Activated CD4-positive, alpha-beta T cell treated with anti-CD3 and anti-CD28 coated beads for 36 hours (primary cell): ENCODE results near the gene COL28A1. TPM values are rescaled to one million over a fixed set of nuclear protein-coding genes. Genes with fewer than 3 reads are reported as not detected.
A peak's percentile ranks its signal among the peaks of the same experiment; 100 is the strongest.
"Not testable (repeated sequence)": the region's sequence is repeated elsewhere in the genome, so short reads cannot be mapped to it uniquely, and the experiment has no call there.

ENCODE experiments used
- ATAC-seq: fragments of 200-7000 bp; cut with Tn5 transposase; one replicate; pipeline ENCODE4 v1.10.0; 2021; ENCODE audit warnings: mild to moderate bottlenecking, moderate library complexity
- CTCF ChIA-PET: fragments of 350-600 bp; sonication (Branson Sonifier 250); formaldehyde crosslinking; loops from one replicate; lab custom pipeline; 2021; ENCODE audit warnings: antibody characterized with exemption; lab: Charles Lee
- POLR2A ChIA-PET: fragments of 350-600 bp; sonication (Branson Sonifier 250); formaldehyde crosslinking; loops from one replicate; lab custom pipeline; 2021; ENCODE audit warnings: antibody characterized with exemption, inconsistent platforms; lab: Charles Lee
- DNase-seq: peaks from one replicate; pipeline ENCODE4 v3.0.0-alpha.2; 2020
- H3K27ac Mint-ChIP-seq: one replicate; pipeline ENCODE4 v1.8.0; 2021; ENCODE audit warnings: mixed read lengths
- H3K27me3 Mint-ChIP-seq: one replicate; pipeline ENCODE4 v1.8.0; 2021; ENCODE audit warnings: mixed read lengths
- H3K36me3 Mint-ChIP-seq: one replicate; pipeline ENCODE4 v1.8.0; 2021; ENCODE audit warnings: low read depth, mixed read lengths
- H3K4me1 Mint-ChIP-seq: one replicate; pipeline ENCODE4 v1.8.0; 2021; ENCODE audit warnings: mixed read lengths
- H3K4me3 Mint-ChIP-seq: one replicate; pipeline ENCODE4 v1.8.0; 2021; ENCODE audit warnings: mild to moderate bottlenecking, moderate library complexity, mixed read lengths
- H3K9me3 Mint-ChIP-seq: one replicate; pipeline ENCODE4 v1.8.0; 2021; ENCODE audit warnings: low read depth, mixed read lengths
- intact Hi-C, 2 experiments: fragments of 100-400 bp; cut with DNase I in 1 of 2; cut with micrococcal nuclease in 1 of 2; formaldehyde crosslinking; loops; one replicate each; pipeline versions ENCODE4 v1.14.2 to v1.15.1; 2022 to 2024; cut with DNase I, micrococcal nuclease
- total RNA-seq, 2 experiments: library from RNA; stranded (reverse); gene quantifications; one replicate each; pipeline ENCODE4 v1.2.3, GENCODE V29; 2021

The COL28A1 gene
- total RNA-seq, 2 experiments from 2014 or later, result not detected

DNA sequence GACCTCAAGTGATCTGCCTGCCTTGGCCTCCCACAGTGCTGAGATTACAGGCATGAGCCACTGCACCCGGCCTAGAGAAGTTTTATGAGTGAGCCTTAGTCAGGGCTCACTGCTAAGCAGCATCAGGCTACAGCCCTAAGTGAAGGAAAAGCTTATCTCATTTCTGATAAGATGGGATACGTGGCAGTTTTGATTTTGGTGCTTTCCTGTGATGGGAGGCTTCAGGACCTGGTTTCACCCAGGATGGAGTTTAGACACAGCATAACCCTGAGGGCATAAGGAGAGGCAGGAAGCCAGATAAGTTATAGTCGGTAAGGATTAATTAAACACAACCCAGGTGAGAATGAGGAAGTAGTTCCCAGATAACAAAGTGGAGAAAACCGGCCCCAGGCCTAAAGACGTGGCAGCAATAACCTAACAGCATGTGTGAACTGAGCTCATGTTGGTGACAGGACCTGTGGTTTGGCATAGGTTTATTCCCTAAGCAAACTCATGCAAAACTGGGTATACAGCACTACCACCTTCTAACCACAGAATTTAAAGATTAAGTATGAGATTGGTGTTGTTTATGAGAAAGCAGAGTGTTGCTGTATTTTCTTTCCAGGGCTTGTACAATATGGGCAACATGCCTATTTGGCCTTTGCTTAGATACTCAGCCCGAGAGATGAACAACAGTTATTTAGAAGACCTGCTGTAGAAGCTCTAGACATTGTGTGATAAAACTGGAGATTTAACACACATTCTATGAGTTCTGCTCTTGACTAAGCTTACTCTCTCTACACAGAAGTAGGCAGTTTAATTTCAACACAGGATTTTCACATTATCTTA, 119.4 kb downstream of the COL28A1 start:
- H3K36me3 Mint-ChIP-seq, result no peaks in the 10 kb centered on the region
- POLR2A ChIA-PET, result interaction anchor here (0.6 to 0.9 kb wide), 6 partner anchors 26 to 357 kb away, joined by 3 to 4 read pairs (median 3); no protein-coding TSS in a partner anchor
- H3K4me1 Mint-ChIP-seq, result peaks cover 14% of the 10 kb centered on the region
- ATAC-seq, result peak; percentile 88
- intact Hi-C loops, result loop anchor here (1.0 to 5.0 kb wide), 2 partner anchors 234 to 314 kb away; partner anchors contain the start of gene C1GALT1 (in 1 of the 2)
- no peak overlapping the region for H3K4me3 Mint-ChIP-seq
- H3K9me3 Mint-ChIP-seq, result no peaks in the 10 kb centered on the region
- no peaks in the 10 kb centered on the region for H3K27me3 Mint-ChIP-seq
- peak overlapping the region; percentile 89 for H3K27ac Mint-ChIP-seq
- peak; percentile 55 for DNase-seq
- CTCF ChIA-PET, result interaction anchor here (0.5 to 1.6 kb wide), 9 partner anchors 9 to 889 kb away, joined by 3 to 5 read pairs (median 4); no protein-coding TSS in a partner anchor

DNA sequence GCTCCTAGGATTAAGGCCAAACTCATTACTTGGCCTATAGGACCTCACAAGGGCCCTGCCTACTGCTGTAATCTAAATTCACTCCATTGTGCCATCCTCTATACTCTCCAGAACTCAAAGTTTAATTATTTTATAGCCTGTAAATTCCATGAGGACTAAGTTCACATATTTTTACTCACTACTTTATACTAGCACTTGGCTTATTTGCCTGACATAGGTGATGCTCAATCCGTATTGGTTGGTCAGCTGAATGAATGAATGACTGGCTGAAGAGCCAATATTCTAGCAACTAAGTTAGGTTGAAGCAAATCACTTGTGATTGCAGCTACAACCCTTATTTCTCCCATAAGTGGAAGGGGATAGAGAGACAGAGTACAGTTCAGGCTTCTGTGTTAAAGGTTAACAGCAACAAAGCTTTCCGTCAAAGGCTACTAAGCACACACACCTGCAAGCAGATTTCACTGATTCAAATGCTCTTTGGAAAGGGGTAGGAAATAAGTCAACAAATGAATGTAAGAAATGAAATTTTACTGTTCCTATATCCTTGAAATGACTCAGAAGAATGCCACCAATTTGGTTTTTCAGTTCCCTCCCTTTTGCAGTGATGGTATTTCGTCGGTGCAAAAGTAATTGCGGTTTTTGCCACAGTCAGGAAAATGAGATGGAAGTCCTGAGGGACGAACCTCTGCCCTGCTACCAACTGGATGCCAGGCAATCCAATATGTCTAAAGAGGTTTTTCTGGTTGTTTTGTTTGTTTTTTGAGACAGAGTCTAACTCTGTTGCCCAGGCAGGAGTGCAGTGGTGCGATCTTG, 120.7 kb downstream of the COL28A1 start:
- intact Hi-C loops, result loop anchor here in 1 of 2 experiments (5.0 kb wide), 1 partner anchor 313 kb away; no protein-coding TSS in a partner anchor
- Mint-ChIP-seq H3K27me3 (no peaks in the 10 kb centered on the region), H3K4me3 (no peak overlapping the region), H3K27ac (no peak overlapping the region), H3K4me1 (peaks cover 14% of the 10 kb centered on the region), H3K36me3 (no peaks in the 10 kb centered on the region), H3K9me3 (no peaks in the 10 kb centered on the region)
- DNase-seq (no peak), ATAC-seq (no peak)
- CTCF ChIA-PET, result no interaction called here
- POLR2A ChIA-PET, result no interaction called here

DNA sequence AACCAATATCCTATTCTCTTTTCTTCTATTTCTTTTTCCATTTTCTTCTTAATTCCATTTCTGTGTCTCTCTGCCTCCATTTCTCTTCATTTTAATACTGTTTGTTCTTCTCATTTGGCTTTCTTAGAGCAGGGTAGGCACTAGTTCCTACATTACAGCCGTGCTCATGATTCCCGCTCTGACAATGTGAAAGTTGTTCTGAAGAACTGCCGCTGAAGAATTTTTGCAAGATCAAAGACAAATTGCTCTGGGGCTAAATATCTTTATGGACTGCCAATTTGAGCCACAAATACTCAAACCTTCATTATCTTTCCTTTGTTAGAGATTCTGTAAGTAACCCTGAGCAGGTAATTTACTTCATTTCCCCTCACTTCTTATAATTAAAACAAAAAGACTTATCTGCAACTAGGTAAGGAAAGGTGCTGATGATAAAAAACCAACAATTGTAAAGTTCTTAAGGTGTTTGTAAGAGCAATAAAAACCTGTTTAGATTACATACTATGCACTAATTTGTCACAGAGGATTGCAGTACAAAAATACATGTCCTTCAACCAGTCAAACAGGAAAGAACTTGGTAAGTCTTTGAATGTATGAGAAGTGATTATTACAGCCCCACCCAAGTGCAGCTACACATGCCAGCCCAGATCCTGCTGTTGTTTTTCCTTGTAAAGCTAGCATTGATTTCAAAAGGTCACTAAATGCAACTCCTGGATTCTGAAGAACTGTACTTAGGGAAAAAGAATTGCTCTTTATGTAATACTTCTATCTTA, 127.5 kb downstream of the COL28A1 start:
- Mint-ChIP-seq H3K27ac (no peak overlapping the region), H3K27me3 (no peaks in the 10 kb centered on the region), H3K4me3 (no peak overlapping the region), H3K9me3 (peaks cover 4% of the 10 kb centered on the region), H3K4me1 (no peaks in the 10 kb centered on the region), H3K36me3 (no peaks in the 10 kb centered on the region)
- ATAC-seq (no peak), DNase-seq (no peak)
- intact Hi-C loops, result no loop called here
- ChIA-PET POLR2A (no interaction called here), CTCF (interaction anchor here (0.8 to 1.2 kb wide), 2 partner anchors 305 to 455 kb away, joined by 3 to 4 read pairs; no protein-coding TSS in a partner anchor)

DNA sequence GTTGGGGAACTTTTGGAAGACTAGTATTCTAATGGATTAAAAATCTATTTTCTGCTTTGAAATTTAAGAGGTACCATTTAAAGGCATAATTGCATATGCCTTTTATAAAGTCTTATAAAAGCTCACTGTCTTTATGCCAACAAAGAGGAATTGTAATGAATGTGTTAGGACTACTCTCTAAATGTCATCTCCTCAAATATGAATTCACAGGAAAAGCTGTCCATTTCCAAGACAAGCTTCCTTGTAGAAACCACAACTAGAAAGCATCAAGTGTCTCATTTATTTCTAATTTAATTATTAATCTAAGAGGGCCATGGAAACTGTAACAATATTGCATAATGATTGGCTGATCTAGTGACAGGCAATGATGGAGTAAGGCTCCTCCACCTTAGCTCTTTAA, 130.2 kb downstream of the COL28A1 start:
- ATAC-seq (no peak), DNase-seq (no peak)
- intact Hi-C loops, result no loop called here
- ChIA-PET POLR2A (no interaction called here), CTCF (interaction anchor here (0.6 kb wide), 1 partner anchor 102 kb away, joined by 3 read pairs; no protein-coding TSS in a partner anchor)
- Mint-ChIP-seq H3K27ac (no peak overlapping the region), H3K27me3 (no peaks in the 10 kb centered on the region), H3K36me3 (no peaks in the 10 kb centered on the region), H3K4me3 (no peak overlapping the region), H3K9me3 (peaks cover 4% of the 10 kb centered on the region), H3K4me1 (no peaks in the 10 kb centered on the region)

DNA sequence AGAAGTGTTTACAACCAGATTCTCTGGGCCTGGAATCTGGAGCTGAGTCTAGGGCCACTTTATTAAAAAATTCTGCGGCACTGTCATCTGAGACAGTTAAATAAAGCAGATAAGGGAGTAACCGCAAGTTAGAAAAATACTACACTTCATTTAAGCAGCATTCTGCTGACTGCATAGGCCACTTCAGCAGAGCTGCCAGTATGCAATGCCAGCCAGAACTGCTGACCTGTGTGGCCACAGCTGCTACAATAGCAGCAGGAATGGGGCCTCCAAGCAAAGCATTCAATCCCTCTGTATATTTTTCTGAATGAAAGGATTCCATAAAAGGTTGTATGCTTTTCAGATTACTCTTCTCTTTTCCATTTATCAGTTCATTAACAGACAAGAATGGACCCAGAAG, 136.0 kb downstream of the COL28A1 start:
- CTCF ChIA-PET, result no interaction called here
- ATAC-seq, result no peak

DNA sequence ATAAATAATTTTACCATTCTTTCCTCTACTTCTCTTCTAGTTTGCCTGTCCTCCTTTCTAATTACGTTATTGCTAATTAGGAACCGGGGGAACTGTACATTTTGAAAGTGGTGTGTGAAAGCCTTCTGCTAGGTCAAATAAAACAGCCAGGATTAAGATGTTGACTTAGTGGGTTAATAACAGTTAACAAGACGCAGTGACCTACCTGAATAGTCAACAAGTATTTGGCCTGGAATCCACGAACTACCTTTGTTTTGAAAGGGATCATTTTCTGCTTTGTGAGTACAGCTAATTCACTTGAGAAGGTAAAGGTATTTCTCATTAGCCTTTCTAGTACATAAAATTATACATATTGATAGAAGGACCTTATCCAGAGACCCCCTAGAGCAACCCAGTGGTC, 139.9 kb downstream of the COL28A1 start:
- H3K4me3 Mint-ChIP-seq, result no peak overlapping the region
- no peak for ATAC-seq
- no peaks in the 10 kb centered on the region for H3K4me1 Mint-ChIP-seq
- H3K27me3 Mint-ChIP-seq, result peaks cover 5% of the 10 kb centered on the region
- peaks cover 16% of the 10 kb centered on the region for H3K9me3 Mint-ChIP-seq
- ChIA-PET CTCF (no interaction called here), POLR2A (no interaction called here)
- peaks cover 2% of the 10 kb centered on the region for H3K36me3 Mint-ChIP-seq
- intact Hi-C loops, result no loop called here
- H3K27ac Mint-ChIP-seq, result no peak overlapping the region
- no peak for DNase-seq

More for the DNA sequence above, 136.0 kb downstream of the COL28A1 start:
- POLR2A ChIA-PET, result no interaction called here
- DNase-seq, result no peak
- Mint-ChIP-seq H3K27me3 (no peaks in the 10 kb centered on the region), H3K4me3 (no peak overlapping the region), H3K27ac (no peak overlapping the region), H3K36me3 (no peaks in the 10 kb centered on the region), H3K4me1 (no peaks in the 10 kb centered on the region), H3K9me3 (no peaks in the 10 kb centered on the region)
- intact Hi-C loops, result no loop called here

DNA sequence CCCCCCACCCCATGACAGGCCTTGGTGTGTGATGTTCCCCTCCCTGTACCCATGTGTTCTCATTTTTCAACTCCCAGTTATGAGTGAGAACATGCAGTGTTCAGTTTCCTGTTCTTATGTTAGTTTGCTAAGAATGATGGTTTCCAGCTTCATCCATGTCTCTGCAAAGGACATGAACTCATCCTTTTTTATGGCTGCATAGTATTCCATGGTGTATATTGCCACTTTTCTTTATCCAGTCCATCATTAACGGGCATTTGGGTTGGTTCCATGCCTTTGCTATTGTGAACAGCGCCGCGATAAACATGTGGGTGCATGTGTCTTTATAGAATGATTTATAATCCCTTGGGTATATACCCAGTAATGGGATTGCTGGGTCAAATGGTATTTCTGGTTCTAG, 147.5 kb downstream of the COL28A1 start:
- POLR2A ChIA-PET, result not testable (repeated sequence)

DNA sequence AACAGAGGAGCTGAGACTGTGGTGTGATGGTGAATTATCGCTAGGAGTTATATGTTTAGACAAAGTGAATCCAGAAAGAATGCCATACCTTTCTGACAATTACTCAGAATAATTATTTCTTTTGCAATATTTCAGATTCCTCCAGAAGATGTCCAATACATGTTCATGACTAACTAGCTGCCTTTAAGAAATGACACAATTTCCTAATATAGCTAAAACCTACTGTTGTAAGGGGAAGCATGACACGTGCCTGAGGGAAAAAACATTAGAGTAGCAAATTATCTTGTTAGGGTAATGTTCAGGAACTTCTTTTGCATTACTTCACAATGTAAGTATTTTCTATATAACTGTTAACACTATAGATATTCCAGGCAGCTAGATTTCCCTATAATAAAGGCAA, 150.3 kb downstream of the COL28A1 start:
- Mint-ChIP-seq H3K36me3 (no peaks in the 10 kb centered on the region), H3K4me3 (no peak overlapping the region), H3K27me3 (no peaks in the 10 kb centered on the region), H3K4me1 (no peaks in the 10 kb centered on the region), H3K27ac (no peak overlapping the region), H3K9me3 (no peaks in the 10 kb centered on the region)
- ChIA-PET CTCF (interaction anchor here (0.6 to 1.2 kb wide), 2 partner anchors 10 to 250 kb away, joined by 3 read pairs; no protein-coding TSS in a partner anchor), POLR2A (no interaction called here)
- DNase-seq, result no peak
- no peak for ATAC-seq
- intact Hi-C loops, result no loop called here

More for the DNA sequence above, 147.5 kb downstream of the COL28A1 start:
- H3K27ac Mint-ChIP-seq, H3K36me3 Mint-ChIP-seq, CTCF ChIA-PET, H3K27me3 Mint-ChIP-seq, ATAC-seq, H3K4me3 Mint-ChIP-seq, intact Hi-C loops, H3K4me1 Mint-ChIP-seq, DNase-seq: not testable (repeated sequence)
- H3K9me3 Mint-ChIP-seq, result peaks cover 18% of the 10 kb centered on the region

DNA sequence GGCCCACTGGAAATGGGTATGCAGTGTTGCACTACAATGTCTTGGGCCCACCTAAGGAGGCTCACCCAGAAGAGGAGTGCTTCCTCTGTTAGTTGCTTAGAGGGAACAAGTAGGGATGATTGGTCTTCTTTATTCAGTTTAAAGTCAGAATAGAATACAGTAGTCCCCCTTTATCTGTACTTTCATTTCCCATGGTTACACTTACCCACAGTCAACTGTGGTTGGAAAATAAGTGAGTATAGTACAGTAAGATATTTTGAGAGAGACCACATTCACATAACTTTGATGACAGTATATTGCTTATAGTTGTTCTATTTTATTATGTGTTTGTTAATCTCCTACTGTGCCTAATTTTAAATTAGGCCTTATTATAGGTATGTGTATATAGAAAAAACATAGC, 151.4 kb downstream of the COL28A1 start:
- ChIA-PET POLR2A (no interaction called here), CTCF (no interaction called here)
- ATAC-seq (no peak), DNase-seq (no peak)
- Mint-ChIP-seq H3K4me3 (no peak overlapping the region), H3K9me3 (no peaks in the 10 kb centered on the region), H3K4me1 (no peaks in the 10 kb centered on the region), H3K27ac (no peak overlapping the region), H3K36me3 (no peaks in the 10 kb centered on the region), H3K27me3 (no peaks in the 10 kb centered on the region)
- intact Hi-C loops, result no loop called here

DNA sequence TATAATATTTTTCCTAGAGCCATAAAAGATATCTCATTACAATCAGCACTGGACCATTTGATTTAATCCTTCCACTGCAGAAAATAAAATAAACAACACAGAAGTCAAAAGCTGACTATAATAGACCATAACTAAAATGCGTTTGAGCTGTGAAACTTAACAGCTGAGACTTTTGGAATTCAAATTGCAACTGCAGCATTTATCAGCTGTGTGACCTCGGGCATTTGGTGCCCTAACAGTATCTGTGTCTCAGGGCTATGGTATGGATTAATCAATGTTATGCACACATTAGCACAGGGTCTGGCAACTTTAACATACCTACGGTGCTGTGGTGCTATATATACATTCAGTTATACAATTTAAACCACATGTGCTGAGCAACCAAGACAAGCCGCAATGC, 160.1 kb downstream of the COL28A1 start:
- intact Hi-C loops, result no loop called here
- Mint-ChIP-seq H3K4me1 (no peaks in the 10 kb centered on the region), H3K36me3 (no peaks in the 10 kb centered on the region), H3K27ac (no peak overlapping the region), H3K4me3 (no peak overlapping the region), H3K27me3 (peaks cover 3% of the 10 kb centered on the region), H3K9me3 (no peaks in the 10 kb centered on the region)
- ChIA-PET POLR2A (no interaction called here), CTCF (interaction anchor here (0.6 to 1.2 kb wide), 2 partner anchors 10 to 272 kb away, joined by 3 read pairs; no protein-coding TSS in a partner anchor)
- DNase-seq (no peak), ATAC-seq (no peak)

DNA sequence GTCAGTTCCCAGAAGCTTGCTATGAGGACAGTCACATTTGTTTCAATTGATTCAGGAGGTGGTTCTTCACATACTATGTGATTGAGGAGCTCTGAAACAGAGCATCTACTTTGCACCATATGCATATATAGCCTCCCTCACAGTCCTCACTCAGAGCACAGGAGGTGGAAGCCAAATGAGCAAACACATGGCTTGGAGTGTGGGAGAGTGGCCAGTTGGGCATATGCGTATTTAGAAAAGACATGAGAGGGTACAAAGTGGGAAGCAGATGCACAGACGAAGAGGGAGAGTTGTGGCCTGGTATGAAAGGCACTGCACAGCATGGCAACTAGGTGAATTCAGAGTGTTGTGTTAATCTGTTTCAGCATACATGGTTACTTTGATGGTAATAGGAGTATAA, 165.6 kb downstream of the COL28A1 start:
- Mint-ChIP-seq H3K9me3 (no peaks in the 10 kb centered on the region), H3K4me1 (no peaks in the 10 kb centered on the region), H3K4me3 (no peak overlapping the region), H3K27ac (no peak overlapping the region), H3K27me3 (no peaks in the 10 kb centered on the region), H3K36me3 (no peaks in the 10 kb centered on the region)
- intact Hi-C loops, result no loop called here
- ChIA-PET CTCF (interaction anchor here (1.4 kb wide), 1 partner anchor 267 kb away, joined by 3 read pairs; no protein-coding TSS in a partner anchor), POLR2A (no interaction called here)
- DNase-seq (no peak), ATAC-seq (no peak)
